Neuronal stem cell (in vitro differentiated cells): Measurements from ENCODE around the gene GVQW3.

ENCODE experiments used
- DNase-seq: peaks from one replicate; pipeline ENCODE4 v3.0.0-alpha.2; 2013; ENCODE audit warnings: low spot score
- H2AFZ ChIP-seq: one replicate; pipeline ENCODE4 v1.6.1; 2013; ENCODE audit warnings: mild to moderate bottlenecking, low read length, inconsistent platforms
- H2AK5ac ChIP-seq: 2 replicates; pipeline ENCODE4 v1.6.1; 2013; ENCODE audit warnings: low read depth, mild to moderate bottlenecking, inconsistent platforms, low read length, moderate library complexity, mixed read lengths
- H2BK120ac ChIP-seq: 2 replicates; pipeline ENCODE4 v1.6.1; 2013; ENCODE audit warnings: low read depth, mild to moderate bottlenecking, inconsistent platforms, low read length, moderate library complexity, mixed read lengths
- H2BK12ac ChIP-seq: one replicate; pipeline ENCODE4 v1.6.1; 2013; ENCODE audit warnings: low read length, inconsistent platforms
- H2BK15ac ChIP-seq: 2 replicates; pipeline ENCODE4 v1.6.1; 2013; ENCODE audit warnings: mild to moderate bottlenecking, low read length, inconsistent platforms, mixed read lengths
- H2BK5ac ChIP-seq: one replicate; pipeline ENCODE4 v1.6.1; 2013; ENCODE audit warnings: inconsistent platforms, mild to moderate bottlenecking, low read length, moderate library complexity
- H3K14ac ChIP-seq: one replicate; pipeline ENCODE4 v1.6.1; 2013; ENCODE audit warnings: low read length, inconsistent platforms
- H3K18ac ChIP-seq: 2 replicates; pipeline ENCODE4 v1.6.1; 2013; ENCODE audit warnings: low read length, inconsistent platforms
- H3K23ac ChIP-seq: 2 replicates; pipeline ENCODE4 v1.6.1; 2013; ENCODE audit warnings: low read depth, mild to moderate bottlenecking, mixed read lengths, low read length, inconsistent platforms; ENCODE audit not compliant: poor library complexity
- H3K27ac ChIP-seq: replicated peaks from 3 replicates; pipeline ENCODE4 v1.5.1; 2013; ENCODE audit warnings: low read length, inconsistent platforms
- H3K27me3 ChIP-seq, 3 experiments: 2 replicates each; pipeline ENCODE4 v1.6.1; 2013; ENCODE audit warnings: low read length in 3 of 3, mild to moderate bottlenecking in 2 of 3, inconsistent platforms in 1 of 3, low read depth in 1 of 3, mixed read lengths in 1 of 3, moderate library complexity in 1 of 3; ENCODE audit not compliant: control insufficient read depth in 3 of 3, insufficient read depth in 3 of 3
- H3K36me3 ChIP-seq, 2 donors: replicated peaks in 1 of 2; 2 replicates each; pipeline ENCODE4 v1.6.1; 2013; ENCODE audit warnings: low read length in 2 of 2; ENCODE audit not compliant: control insufficient read depth in 2 of 2, insufficient read depth in 2 of 2
- H3K4ac ChIP-seq: 2 replicates; pipeline ENCODE4 v1.6.1; 2013; ENCODE audit warnings: inconsistent platforms, mild to moderate bottlenecking, low read length, moderate library complexity
- H3K4me1 ChIP-seq, 2 donors: 1 replicate in 1 of 2; 2 replicates in 1 of 2; pipeline ENCODE4 v1.6.1; 2013; ENCODE audit warnings: low read length in 2 of 2, low read depth in 1 of 2; ENCODE audit not compliant: control insufficient read depth in 2 of 2, insufficient read depth in 1 of 2
- H3K4me2 ChIP-seq: one replicate; pipeline ENCODE4 v1.6.1; 2013; ENCODE audit warnings: mild to moderate bottlenecking, low read length, inconsistent platforms; ENCODE audit not compliant: insufficient read depth, poor library complexity, severe bottlenecking
- H3K4me3 ChIP-seq, 2 donors: 2 replicates each; pipeline ENCODE4 v1.5.1; 2013; ENCODE audit warnings: low read length in 2 of 2, mild to moderate bottlenecking in 2 of 2, inconsistent platforms in 1 of 2, moderate library complexity in 1 of 2
- H3K79me1 ChIP-seq: one replicate; pipeline ENCODE4 v1.6.1; 2013; ENCODE audit warnings: low read depth, mild to moderate bottlenecking, inconsistent platforms, low read length, moderate library complexity
- H3K9ac ChIP-seq: one replicate; pipeline ENCODE4 v1.6.1; 2013; ENCODE audit warnings: mild to moderate bottlenecking, low read depth, low read length, inconsistent platforms; ENCODE audit not compliant: poor library complexity
- H3K9me3 ChIP-seq, 2 donors: replicated peaks in 1 of 2; 2 replicates each; pipeline versions ENCODE3 to v1.6.1; 2013; ENCODE audit warnings: low read length in 2 of 2, mild to moderate bottlenecking in 2 of 2, inconsistent platforms in 1 of 2, low read depth in 1 of 2, mixed read lengths in 1 of 2, moderate library complexity in 1 of 2; ENCODE audit not compliant: control insufficient read depth in 2 of 2, insufficient read depth in 1 of 2
- H4K8ac ChIP-seq: one replicate; pipeline ENCODE4 v1.6.1; 2013; ENCODE audit warnings: low read depth, mild to moderate bottlenecking, inconsistent platforms, low read length, moderate library complexity
- H4K91ac ChIP-seq: one replicate; pipeline ENCODE4 v1.6.1; 2013; ENCODE audit warnings: low read length, low read depth, mild to moderate bottlenecking, inconsistent platforms; ENCODE audit not compliant: poor library complexity
- WGBS, 2 donors: extraction: QIAGEN DNeasy Blood & Tissue Kit; methylation state at CpG; one replicate each; pipeline ENCODE4 v1.1.7; 2013; ENCODE audit warnings: missing lambda C conversion rate in 2 of 2, mixed read lengths in 1 of 2; ENCODE audit not compliant: insufficient read length in 2 of 2, insufficient replicate concordance in 1 of 2; ENCODE audit errors: extremely low coverage in 2 of 2; 5-methylcytosine and 5-hydroxymethylcytosine counted together

GVQW3 gene

GRCh38 chr11:76391811-76392475, 10.8 kb downstream of the GVQW3 start:
- Histone ChIP-seq H3K14ac (no peak overlapping the region), H3K4me1 (no peaks in the 10 kb centered on the region), H3K18ac (no peak overlapping the region), H2BK12ac (no peak overlapping the region), H2BK15ac (no peak overlapping the region), H2AK5ac (no peak overlapping the region), H2BK120ac (no peak overlapping the region), H3K4ac (no peak overlapping the region), H3K4me2 (no peak overlapping the region), H3K9me3 (no peaks in the 10 kb centered on the region), H4K91ac (no peak overlapping the region), H3K27ac (no peak overlapping the region), H2BK5ac (no peak overlapping the region), H3K79me1 (no peaks in the 10 kb centered on the region), H3K9ac (no peak overlapping the region), H3K4me3 (no peak overlapping the region), H3K36me3 (no peaks in the 10 kb centered on the region), H2AFZ (no peak overlapping the region), H3K27me3 (no peaks in the 10 kb centered on the region), H4K8ac (no peak overlapping the region), H3K23ac (no peak overlapping the region)
- no CpG with 5 or more reads among the region's 7 CpGs for WGBS, 2 donors
- DNase-seq = no peak

GRCh38 chr11:76392870-76393269, 11.7 kb downstream of the GVQW3 start:
- Histone ChIP-seq H3K36me3 (no peaks in the 10 kb centered on the region), H3K18ac (no peak overlapping the region), H4K91ac (no peak overlapping the region), H2BK120ac (no peak overlapping the region), H2BK12ac (no peak overlapping the region), H2AK5ac (no peak overlapping the region), H3K4ac (no peak overlapping the region), H3K9ac (no peak overlapping the region), H3K27ac (no peak overlapping the region), H2BK15ac (no peak overlapping the region), H3K4me2 (no peak overlapping the region), H3K79me1 (no peaks in the 10 kb centered on the region), H3K4me3 (no peak overlapping the region), H3K23ac (no peak overlapping the region), H4K8ac (no peak overlapping the region), H2BK5ac (no peak overlapping the region), H2AFZ (no peak overlapping the region), H3K4me1 (no peaks in the 10 kb centered on the region), H3K9me3 (no peaks in the 10 kb centered on the region), H3K14ac (no peak overlapping the region), H3K27me3 (no peaks in the 10 kb centered on the region)
- DNase-seq = no peak
- WGBS, 2 donors = no CpG with 5 or more reads among the region's 1 CpG

- Histone ChIP-seq H3K79me1 (no peaks in the 10 kb centered on the region), H2BK15ac (no peak overlapping the region), H4K8ac (no peak overlapping the region), H3K9ac (no peak overlapping the region), H3K4me3 (no peak overlapping the region), H3K4me1 (peaks cover 0 to under 1% of the 10 kb centered on the region in 2 donors), H2BK12ac (no peak overlapping the region), H3K14ac (no peak overlapping the region), H3K27ac (no peak overlapping the region), H2BK5ac (no peak overlapping the region), H2AK5ac (no peak overlapping the region), H3K27me3 (no peaks in the 10 kb centered on the region), H3K36me3 (no peaks in the 10 kb centered on the region), H3K18ac (no peak overlapping the region), H3K9me3 (no peaks in the 10 kb centered on the region), H3K4ac (no peak overlapping the region), H3K4me2 (no peak overlapping the region), H4K91ac (no peak overlapping the region), H2AFZ (no peak overlapping the region), H2BK120ac (no peak overlapping the region), H3K23ac (no peak overlapping the region)
- no peak for DNase-seq
Measured at GRCh38 chr11:76394411-76394810, 13.3 kb downstream of the GVQW3 start.

GRCh38 chr11:76395296-76395695, 14.2 kb downstream of the GVQW3 start:
- H3K9ac ChIP-seq = no peak overlapping the region
- no peak overlapping the region for H4K8ac ChIP-seq
- no peak for DNase-seq
- no peak overlapping the region for H2BK5ac ChIP-seq
- H3K4me2 ChIP-seq = no peak overlapping the region
- no peak overlapping the region for H3K23ac ChIP-seq
- H3K4me3 ChIP-seq = no peak overlapping the region
- H3K27me3 ChIP-seq = no peaks in the 10 kb centered on the region
- H2BK120ac ChIP-seq = no peak overlapping the region
- H3K4me1 ChIP-seq = peaks cover 0 to 4% of the 10 kb centered on the region in 2 donors
- no peak overlapping the region for H2AFZ ChIP-seq
- H4K91ac ChIP-seq = no peak overlapping the region
- H3K36me3 ChIP-seq = no peaks in the 10 kb centered on the region
- no peak overlapping the region for H3K27ac ChIP-seq
- no peak overlapping the region for H3K4ac ChIP-seq
- H2BK12ac ChIP-seq = no peak overlapping the region
- H3K14ac ChIP-seq = no peak overlapping the region
- no peak overlapping the region for H2BK15ac ChIP-seq
- no peaks in the 10 kb centered on the region for H3K9me3 ChIP-seq
- WGBS, 2 donors = no CpG with 5 or more reads among the region's 1 CpG
- H3K18ac ChIP-seq = no peak overlapping the region
- no peaks in the 10 kb centered on the region for H3K79me1 ChIP-seq
- no peak overlapping the region for H2AK5ac ChIP-seq
